AG08396 (cell line): Measurements from ENCODE around the gene STK24.
A peak's percentile ranks its signal among the peaks of the same experiment; 100 is the strongest.

Source experiments
- DNase-seq: peaks from one replicate; pipeline ENCODE4 v3.0.0; 2012; ENCODE audit warnings: low spot score, mixed read lengths

The STK24 gene

DNA sequence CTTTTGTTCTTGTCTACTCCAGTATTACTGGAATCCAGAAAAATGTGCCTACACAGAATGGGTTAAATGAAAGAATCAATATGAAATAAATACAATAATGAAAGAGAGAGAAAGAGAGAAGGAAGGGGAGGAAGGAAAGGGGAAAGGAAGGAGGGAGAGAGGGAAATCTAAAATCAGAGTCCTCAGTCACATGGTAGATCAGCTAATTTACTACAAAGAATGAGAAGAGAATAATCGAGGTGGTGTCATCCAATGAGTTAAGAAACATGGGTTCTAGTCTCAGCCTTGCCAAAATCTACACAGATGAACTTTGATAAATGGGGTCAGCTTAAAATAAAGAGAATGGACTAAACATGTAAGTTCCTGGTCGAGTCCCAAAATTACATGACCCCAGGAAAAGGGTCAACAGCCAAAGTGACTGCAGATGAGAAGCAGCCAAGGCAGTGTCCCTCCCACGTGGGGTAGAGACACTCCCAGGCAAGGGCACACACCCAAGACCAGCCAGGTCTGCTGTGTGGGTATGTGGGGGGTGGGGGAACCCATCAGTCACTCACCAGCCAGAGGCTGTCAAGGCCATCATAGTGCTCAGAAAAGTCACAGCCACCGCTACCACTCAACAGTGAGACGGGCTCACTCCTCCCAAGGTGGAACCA, 103.6 kb downstream of the STK24 start:
- DNase-seq = no peak

DNA sequence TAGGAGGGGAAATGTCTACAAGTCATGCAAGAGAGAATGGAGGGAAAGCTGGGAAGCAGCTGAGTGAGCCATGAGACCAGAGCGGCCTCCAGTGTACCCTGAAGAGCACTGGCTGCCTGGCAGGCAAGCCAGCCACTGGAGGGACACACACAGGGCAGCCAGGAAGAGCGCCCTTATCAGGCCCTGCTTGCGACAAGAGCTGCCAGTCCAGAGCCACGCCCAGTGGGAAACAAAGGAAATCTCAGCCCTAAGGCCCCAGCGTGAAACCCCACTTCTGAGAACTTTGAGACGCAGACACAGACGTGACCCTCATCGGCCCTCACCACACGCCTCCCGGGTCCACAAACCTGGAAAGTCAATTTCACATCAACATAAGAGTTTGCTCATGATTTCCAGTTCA, 105.0 kb downstream of the STK24 start:
- no peak for DNase-seq

DNA sequence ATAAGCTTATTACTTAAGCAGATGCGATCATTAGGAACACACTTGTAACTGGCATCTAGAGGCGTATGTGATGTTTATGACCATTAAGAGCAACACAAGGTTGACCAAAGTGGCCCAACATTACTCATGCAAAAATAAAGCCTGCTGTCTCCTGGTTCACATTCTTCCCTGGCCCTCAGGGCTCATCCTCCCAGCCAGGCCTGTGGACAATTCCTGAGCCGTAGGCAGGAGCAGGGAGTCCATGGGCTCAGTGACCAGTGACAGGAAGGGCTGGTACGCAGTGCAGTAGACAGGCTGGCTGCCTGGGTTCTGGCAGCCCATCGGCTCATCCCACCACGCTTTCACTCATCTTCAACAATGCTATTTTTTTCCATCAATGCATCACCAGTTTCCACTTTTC, 106.0 kb downstream of the STK24 start:
- DNase-seq = no peak

- no peak for DNase-seq
Measured at GRCh38 chr13:98468929-98469328, 108.0 kb downstream of the STK24 start.

GRCh38 chr13:98468361-98468760, 108.5 kb downstream of the STK24 start:
- no peak for DNase-seq

DNA sequence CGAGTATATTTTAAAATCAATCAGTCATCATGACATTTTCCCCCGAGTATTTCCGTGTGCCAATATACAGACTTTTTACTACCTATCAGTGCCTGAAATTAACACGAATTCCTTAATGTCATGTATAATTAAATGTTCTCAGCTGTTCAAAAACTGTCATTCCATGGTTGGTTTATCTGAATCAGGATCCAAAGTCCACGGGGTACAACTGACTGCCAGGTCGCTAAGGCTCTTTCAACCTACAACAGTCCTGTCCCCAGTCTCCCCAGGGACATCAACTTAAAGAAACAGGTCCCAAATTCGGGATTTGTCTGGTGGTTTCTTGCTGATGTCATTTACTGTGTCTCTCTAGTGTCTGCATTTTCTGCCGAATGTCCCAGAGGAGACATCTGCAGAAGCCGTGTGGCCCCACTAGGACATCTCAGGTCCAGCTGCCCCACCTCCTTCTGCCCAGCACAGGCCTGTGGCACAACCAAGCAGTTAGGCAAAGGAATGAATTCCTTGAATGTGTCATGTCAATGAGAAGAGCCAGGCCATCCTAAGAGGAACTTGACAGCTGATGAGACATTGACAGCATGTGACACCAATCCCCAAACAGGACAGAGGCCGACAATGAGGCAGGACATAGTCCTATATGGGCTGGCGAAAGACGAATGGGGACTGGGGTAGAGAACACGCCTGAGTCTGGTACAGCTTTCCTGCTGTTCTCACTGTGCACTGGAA, 109.5 kb downstream of the STK24 start:
- no peak for DNase-seq

DNA sequence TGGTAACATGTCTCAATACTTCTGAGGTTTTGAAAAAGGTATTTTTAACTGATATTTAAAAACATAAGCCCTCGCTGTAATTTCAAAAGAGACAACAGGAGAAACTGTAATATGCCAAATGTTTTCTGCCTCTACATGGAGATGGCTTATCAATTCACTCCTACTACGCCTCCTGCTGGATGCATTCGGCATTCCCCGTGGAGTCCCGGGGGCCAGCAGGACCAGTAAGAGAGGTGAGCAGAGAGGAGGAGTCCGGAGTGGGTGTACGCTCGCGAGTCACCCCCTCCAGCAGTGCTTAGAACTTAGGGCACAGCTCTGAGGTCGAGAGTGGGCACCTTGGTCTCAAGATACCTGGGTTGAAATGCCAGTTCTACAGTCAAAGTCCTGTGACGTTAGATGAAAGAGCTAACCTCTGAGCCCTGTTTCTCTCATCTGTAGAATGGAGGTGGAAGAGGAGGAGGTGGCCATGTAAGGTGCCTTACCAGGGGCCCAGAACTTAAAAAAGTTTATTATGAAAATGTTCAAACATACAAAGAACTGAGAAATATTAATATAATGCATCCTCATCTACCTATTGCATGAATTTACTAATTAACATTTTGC, 110.2 kb downstream of the STK24 start:
- peak; percentile 75 for DNase-seq

- DNase-seq = no peak
Measured at GRCh38 chr13:98462946-98463345, 114.0 kb downstream of the STK24 start.

- DNase-seq = no peak
Measured at GRCh38 chr13:98462241-98462882, 114.5 kb downstream of the STK24 start.

GRCh38 chr13:98461486-98462240, 115.2 kb downstream of the STK24 start:
- no peak for DNase-seq

DNA sequence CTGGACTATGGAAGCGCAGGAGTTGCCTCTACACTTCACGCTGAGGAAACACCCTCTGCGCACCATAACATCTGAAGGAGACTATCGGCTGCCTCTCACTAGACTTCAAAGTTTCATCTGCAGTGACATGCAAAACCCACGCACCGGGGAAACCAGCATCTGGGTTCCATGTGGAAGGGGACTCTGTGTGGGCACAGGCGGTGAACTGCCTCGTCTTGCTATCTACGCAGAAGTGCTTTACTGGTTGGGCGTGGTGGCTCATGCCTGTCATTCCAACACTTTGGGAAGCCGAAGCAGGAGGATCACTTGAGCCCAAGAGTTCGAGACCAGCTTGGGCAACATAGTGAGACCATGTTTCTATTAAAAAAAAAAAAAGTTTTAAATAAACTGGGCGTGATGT, 116.4 kb downstream of the STK24 start:
- DNase-seq = no peak

DNA sequence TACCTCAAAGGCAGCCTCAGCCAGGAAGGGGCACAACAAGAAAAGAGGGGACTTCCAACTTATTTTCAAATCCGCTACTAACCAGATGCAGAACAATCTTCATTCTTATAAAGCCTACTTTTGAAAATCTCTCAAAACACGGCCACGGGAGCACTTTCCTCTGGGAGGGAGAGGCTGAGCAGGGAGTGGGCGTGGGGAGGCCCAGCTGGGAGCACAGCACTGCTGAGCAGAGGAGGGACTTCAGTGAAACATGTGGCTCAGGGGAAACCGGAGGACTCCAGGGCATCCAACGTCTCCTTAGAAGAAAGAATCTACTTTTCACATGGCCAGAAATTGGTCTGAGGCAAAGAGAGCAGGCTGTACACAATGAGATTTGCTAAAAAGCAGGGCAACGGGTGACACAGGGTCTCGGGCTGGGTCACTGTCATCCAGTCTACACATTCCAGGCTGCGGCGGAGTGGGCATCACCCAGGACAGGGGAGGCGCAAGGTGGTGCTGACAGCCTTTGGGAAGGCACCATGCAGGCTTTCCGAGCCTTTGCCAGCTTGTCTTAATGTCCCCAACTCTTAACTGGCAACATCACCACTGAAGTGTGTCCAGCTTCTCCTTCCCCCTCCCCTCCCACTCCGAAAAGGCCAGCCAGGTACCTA, 117.1 kb downstream of the STK24 start:
- DNase-seq = no peak

GRCh38 chr13:98459171-98459681, 117.7 kb downstream of the STK24 start:
- DNase-seq = no peak

DNA sequence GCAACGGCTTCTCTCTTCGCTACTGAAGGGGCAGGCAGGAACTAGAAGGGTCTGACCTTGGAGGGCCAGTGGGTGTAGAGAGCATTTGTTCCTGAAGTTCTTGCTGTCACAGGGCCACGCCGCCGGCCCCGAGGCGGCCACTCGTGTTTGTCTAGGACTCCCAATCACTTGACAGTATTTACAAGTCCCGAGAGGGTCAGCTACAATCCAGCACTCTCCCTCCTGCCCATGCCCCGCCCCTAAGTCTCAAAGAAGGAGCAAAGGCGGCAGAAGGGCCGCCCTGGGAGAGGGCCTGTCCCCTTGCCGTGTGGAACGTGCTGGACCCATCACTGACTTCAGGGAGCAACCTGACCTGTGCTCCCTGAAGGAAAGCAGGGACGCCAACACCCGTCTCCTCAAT, 118.5 kb downstream of the STK24 start:
- no peak for DNase-seq

- DNase-seq = no peak
Measured at GRCh38 chr13:98457053-98457452, 119.9 kb downstream of the STK24 start.

DNA sequence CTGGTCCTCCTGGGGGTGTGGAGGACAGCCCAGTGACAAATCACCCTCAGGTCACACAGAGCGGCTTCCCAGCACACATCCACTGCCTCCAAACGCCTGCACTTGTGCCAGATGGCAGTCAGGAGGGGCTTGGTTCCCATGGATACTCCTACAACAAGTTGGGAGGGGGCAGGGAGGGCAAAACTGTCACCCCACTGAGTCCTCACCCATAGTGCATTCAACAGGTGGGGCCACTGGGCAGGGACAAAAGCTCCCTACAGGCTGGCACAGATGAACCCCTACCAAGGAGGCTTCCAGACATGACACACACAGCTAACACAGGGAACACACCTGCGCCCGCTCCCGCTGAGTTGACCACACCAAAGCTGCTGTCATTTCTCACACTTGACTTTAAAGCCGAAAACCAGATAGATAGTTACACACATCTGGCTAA, 120.5 kb downstream of the STK24 start:
- DNase-seq = no peak

DNA sequence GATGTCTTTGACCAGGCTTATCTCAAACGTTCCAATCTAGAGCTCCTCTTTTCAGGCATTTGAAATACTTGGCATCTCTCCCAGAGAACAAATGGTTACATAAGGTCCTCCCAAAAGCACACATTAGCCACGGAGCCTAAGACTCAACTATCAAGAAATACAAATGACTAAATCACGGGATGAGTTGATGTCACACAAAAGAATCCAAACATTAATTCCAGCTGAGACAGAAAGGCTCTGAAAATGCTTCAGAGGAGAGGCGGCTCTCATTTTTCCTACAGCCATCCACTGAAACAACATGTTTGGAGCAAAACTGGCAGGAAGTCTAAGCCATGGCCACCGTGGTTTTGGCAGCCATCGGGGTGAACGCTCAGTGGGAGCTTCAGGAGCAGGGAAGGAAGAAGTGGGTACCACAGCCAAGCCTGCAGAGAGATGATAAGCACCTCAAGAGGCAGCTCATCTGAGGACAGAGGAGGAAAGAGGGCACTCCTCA, 122.5 kb downstream of the STK24 start:
- DNase-seq = peak; percentile 78

DNA sequence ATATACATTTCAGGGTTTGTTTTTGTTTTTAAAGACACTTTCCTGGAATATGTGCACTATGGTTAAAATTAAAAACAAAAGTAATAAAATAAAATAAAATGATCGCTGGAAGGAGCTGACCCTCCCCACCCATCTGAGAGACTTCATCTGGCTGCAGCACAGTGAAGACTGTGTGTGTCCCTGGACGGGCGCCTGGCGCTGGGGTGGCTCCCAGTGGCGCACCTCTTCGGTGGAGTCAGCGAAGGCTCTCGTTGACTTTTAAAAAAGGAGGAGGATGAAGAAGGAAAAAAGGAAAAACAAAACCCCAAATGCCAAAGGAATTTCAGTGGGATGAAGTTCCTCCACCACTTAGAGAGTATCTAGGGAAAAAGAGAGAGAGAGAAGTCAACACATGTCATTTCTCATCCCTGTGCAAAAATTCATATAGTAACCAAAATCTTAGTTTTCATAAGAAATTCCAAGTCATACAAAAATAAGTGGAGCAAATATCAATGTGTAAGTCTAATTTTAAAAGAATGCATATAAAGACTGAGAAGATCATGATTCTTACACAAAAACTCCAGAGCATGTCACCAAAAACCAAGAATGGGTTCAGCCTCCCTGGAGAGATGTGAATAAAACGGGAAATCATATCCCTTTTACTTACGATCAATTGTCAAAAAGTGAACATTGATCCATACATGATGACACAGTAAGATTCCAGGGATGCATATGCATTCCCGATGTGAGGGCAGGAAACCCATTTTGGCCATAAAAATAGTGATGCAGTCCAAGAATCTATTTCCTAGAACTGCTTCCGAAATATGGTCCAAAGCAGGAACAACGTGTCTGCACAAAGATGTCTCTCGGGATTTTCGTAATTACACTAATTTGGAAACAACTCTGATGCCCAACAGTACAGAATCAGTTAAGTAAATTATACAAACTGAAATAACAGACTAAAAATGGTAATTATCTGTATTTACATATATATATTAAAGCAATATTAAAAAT, 123.8 kb downstream of the STK24 start:
- no peak for DNase-seq

DNA sequence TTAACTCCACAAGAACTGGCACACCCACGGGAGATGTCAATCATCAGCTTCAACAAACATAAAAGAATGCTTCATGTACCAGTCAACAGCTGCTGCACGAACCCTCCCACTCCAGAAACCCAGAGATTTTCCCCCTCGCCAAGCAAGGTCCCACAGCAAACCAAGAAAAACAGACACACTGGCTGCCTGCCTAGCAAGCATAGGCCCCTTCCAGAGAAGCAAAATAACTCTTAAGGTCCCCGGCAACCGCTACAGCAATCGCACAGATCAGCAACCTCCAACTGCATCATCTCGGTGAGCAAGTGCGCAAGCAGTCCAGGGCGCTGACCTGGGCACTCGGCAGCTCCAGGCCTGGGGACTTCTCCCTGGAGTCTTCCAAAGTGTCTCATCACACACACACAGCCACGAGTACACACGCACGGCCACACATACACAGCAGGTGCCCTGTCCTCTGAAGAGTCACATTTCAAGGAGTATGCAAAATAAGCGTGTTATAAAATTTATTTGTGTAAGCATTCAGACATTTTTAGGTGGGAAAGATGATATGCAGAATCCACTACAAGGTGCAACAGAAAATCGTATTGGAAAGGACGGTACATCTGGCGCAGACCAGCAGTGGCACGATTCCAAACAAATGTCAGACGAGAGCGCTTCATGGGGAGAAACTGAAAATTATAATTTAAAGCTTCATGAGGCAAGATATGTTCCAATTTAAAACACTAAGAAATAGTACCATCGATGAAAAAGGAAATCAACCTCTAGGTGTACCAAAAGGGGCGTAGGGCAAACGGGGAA, 125.0 kb downstream of the STK24 start:
- DNase-seq = no peak
